HepG2 (cell line): Measurements from ENCODE around the gene RASSF6. TPM values are rescaled to one million over a fixed set of nuclear protein-coding genes. Genes with fewer than 3 reads are reported as not detected.

Experiments
- ATM ChIP-seq: fragments of 450-650 bp; IDR thresholded peaks from 2 replicates; pipeline ENCODE4 v1.7.1; 2017; ENCODE audit warnings: mild to moderate bottlenecking, borderline replicate concordance
- EHMT2 ChIP-seq: fragments of 200-600 bp; sonication (generic); IDR thresholded peaks from 2 replicates; pipeline ENCODE4 v1.7.0; 2017; ENCODE audit warnings: antibody characterized with exemption, low read depth, low read length, borderline replicate concordance
- ELF3 ChIP-seq: IDR thresholded peaks from 2 replicates; pipeline ENCODE4 v1.6.1; 2016; ENCODE audit warnings: missing genetic modification reagents, missing compliant biosample characterization
- ERF ChIP-seq: IDR thresholded peaks from 2 replicates; pipeline ENCODE4 v1.6.1; 2018; ENCODE audit warnings: missing biosample characterization, missing genetic modification reagents
- GATAD1 ChIP-seq: IDR thresholded peaks from 2 replicates; pipeline ENCODE4 v1.6.1; 2016; ENCODE audit warnings: missing genetic modification reagents, missing compliant biosample characterization
- HNF4A ChIP-seq: sonication (generic); formaldehyde crosslinking; IDR thresholded peaks from 2 replicates; pipeline ENCODE4 v1.4.0; 2020; ENCODE audit warnings: missing genetic modification reagents
- IKZF4 ChIP-seq: sonication (generic); formaldehyde crosslinking; IDR thresholded peaks from 2 replicates; pipeline ENCODE4 v1.5.1; 2020; ENCODE audit warnings: borderline replicate concordance, mild to moderate bottlenecking, low read depth, missing genetic modification reagents; ENCODE audit errors: not compliant biosample characterization
- MAFG ChIP-seq: sonication (generic); formaldehyde crosslinking; IDR thresholded peaks from 2 replicates; pipeline ENCODE4 v1.5.1; 2020; ENCODE audit warnings: mild to moderate bottlenecking, missing genetic modification reagents
- NCOA5 ChIP-seq: sonication (generic); formaldehyde crosslinking; IDR thresholded peaks from 2 replicates; pipeline ENCODE4 v1.4.0; 2020; ENCODE audit warnings: missing genetic modification reagents
- NFKBIZ ChIP-seq: IDR thresholded peaks from 2 replicates; pipeline ENCODE4 v1.6.1; 2018; ENCODE audit warnings: missing genetic modification reagents, missing compliant biosample characterization
- RAD21 ChIP-seq: fragments of 450-650 bp; formaldehyde crosslinking; IDR thresholded peaks from 2 replicates; pipeline ENCODE4 v1.5.0; 2020; ENCODE audit warnings: mild to moderate bottlenecking
- RXRB ChIP-seq: IDR thresholded peaks from 2 replicates; pipeline ENCODE4 v1.6.1; 2016; ENCODE audit warnings: borderline replicate concordance, missing genetic modification reagents, missing compliant biosample characterization
- TCF7 ChIP-seq: sonication (generic); IDR thresholded peaks from 2 replicates; pipeline ENCODE4 v1.6.1; 2016; ENCODE audit warnings: antibody characterized with exemption, low read depth
- TEAD3 ChIP-seq: optimal IDR thresholded peaks from 2 replicates; pipeline ENCODE3; 2016; ENCODE audit warnings: borderline replicate concordance
- YY1 ChIP-seq: IDR thresholded peaks from 2 replicates; pipeline ENCODE4 v1.6.1; 2011; ENCODE audit warnings: low read length, low read depth, moderate library complexity, mild to moderate bottlenecking; ENCODE audit not compliant: insufficient read depth, insufficient replicate concordance
- ZBTB8A ChIP-seq: sonication (generic); formaldehyde crosslinking; IDR thresholded peaks from 2 replicates; pipeline ENCODE4 v1.4.0; 2020; ENCODE audit warnings: mild to moderate bottlenecking, low read depth, missing genetic modification reagents, borderline replicate concordance
- ZFP37 ChIP-seq: sonication (generic); formaldehyde crosslinking; IDR thresholded peaks from 2 replicates; pipeline ENCODE4 v1.4.0; 2020; ENCODE audit warnings: missing genetic modification reagents, borderline replicate concordance
- ZNF619 ChIP-seq: sonication (generic); formaldehyde crosslinking; IDR thresholded peaks from 2 replicates; pipeline ENCODE4 v1.4.0; 2020; ENCODE audit warnings: mild to moderate bottlenecking, missing genetic modification reagents
- ZNF891 ChIP-seq: sonication (generic); formaldehyde crosslinking; IDR thresholded peaks from 2 replicates; pipeline ENCODE4 v1.5.0; 2020; ENCODE audit warnings: mild to moderate bottlenecking, missing genetic modification reagents
- polyA plus RNA-seq, 8 experiments: library from polyadenylated mRNA; depleted of rRNA in 3 of 8; stranded (reverse) in 7 of 8; unstranded in 1 of 8; fragments of >200 nt; fragmentation: Illumina TruSeq in 4 of 8; extraction: Trizol in 4 of 8; gene quantifications; 2 replicates each; pipeline versions ENCODE4 v1.2.1 to v1.2.3, GENCODE V29; 2011 to 2016; ENCODE audit warnings: low read depth in 4 of 8, missing spikeins in 1 of 8, mixed read lengths in 1 of 8; ENCODE audit not compliant: insufficient read depth in 1 of 8
- total RNA-seq, 5 experiments: library from RNA; depleted of rRNA; stranded (reverse); fragments of >200 nt; fragmentation: Illumina TruSeq; extraction: Trizol; gene quantifications; 2 replicates each; pipeline ENCODE4 v1.2.3, GENCODE V29; 2016; ENCODE audit warnings: low read depth in 1 of 5
- TF ChIP-seq, protein P1 (sequence below): IDR thresholded peaks from 2 replicates; pipeline ENCODE4 v1.6.1; 2016; ENCODE audit warnings: low read depth, missing genetic modification reagents, missing compliant biosample characterization
- TF ChIP-seq, protein P2 (sequence below): sonication (generic); formaldehyde crosslinking; IDR thresholded peaks from 2 replicates; pipeline ENCODE4 v1.9.0; 2022; ENCODE audit warnings: missing genetic modification reagents, mild to moderate bottlenecking, borderline replicate concordance
- TF ChIP-seq, protein P3 (sequence below): sonication (generic); formaldehyde crosslinking; conservative IDR thresholded peaks from 2 replicates; pipeline ENCODE4 v1.4.0; 2020; ENCODE audit warnings: missing genetic modification reagents

RASSF6 gene
- total and polyA plus RNA-seq, 2 of the 13 experiments (the other 11 are each of a cell fraction or from before 2014, with no cell fraction given): 0.03 to 0.11 TPM

DNA sequence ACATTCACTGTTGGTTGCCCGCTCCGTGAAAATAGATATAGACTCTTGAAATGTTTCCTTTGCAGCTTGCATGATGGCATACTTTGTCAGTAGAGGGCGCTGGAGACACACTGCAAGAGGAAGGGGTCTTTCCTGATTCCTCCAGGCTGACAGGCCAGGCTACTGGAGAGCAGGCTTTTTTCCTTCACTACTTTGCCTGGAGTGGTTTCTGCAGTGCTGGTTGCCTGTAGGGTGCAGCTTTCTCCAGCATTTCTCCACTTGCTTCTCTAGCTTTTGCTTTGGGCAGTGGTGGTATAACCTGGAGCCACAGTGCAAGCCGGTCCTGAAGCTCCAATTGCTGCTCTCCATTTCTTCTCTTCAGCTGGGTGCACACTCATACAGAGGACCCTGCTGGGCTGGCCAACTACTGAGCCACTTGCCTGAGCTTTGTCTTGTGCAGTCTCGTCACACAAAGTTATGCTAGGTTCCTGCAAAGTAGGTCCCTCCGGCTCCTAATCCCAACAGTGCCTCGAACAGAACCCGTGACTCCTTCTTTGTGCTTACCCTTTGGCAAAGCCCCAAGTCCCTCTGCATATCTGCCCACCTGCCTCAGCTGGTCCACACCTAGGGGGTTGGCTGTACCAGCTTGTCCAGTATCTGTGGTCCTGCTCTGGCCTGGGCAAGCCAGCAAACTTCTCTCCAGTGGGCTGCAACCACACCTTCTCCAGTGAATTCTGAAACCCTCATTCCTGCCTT lies 46.3 kb downstream of the RASSF6 start (continued):
- TF ChIP-seq RAD21 (CRISPR knock-in tag) (peak; percentile 89), TEAD3 (CRISPR knock-in tag) (peak; percentile 32), ZNF619 (CRISPR knock-in tag) (no peak), ZNF891 (no peak), NCOA5 (CRISPR knock-in tag) (no peak), NFKBIZ (CRISPR knock-in tag) (no peak), MAFG (CRISPR knock-in tag) (no peak), ERF (0 out of 2 replicates have a peak, but pooled peaks have one; percentile 36), ZBTB8A (CRISPR knock-in tag) (no peak), RXRB (peak; percentile 34; the same call in 1 of the 2 replicates), TCF7 (no peak), ATM (no peak), IKZF4 (CRISPR knock-in tag) (no peak), ELF3 (CRISPR knock-in tag) (peak; percentile 57), HNF4A (no peak), YY1 (no peak), GATAD1 (no peak), ZFP37 (CRISPR knock-in tag) (no peak), EHMT2 (no peak)
- TF ChIP-seq, protein P1, sequence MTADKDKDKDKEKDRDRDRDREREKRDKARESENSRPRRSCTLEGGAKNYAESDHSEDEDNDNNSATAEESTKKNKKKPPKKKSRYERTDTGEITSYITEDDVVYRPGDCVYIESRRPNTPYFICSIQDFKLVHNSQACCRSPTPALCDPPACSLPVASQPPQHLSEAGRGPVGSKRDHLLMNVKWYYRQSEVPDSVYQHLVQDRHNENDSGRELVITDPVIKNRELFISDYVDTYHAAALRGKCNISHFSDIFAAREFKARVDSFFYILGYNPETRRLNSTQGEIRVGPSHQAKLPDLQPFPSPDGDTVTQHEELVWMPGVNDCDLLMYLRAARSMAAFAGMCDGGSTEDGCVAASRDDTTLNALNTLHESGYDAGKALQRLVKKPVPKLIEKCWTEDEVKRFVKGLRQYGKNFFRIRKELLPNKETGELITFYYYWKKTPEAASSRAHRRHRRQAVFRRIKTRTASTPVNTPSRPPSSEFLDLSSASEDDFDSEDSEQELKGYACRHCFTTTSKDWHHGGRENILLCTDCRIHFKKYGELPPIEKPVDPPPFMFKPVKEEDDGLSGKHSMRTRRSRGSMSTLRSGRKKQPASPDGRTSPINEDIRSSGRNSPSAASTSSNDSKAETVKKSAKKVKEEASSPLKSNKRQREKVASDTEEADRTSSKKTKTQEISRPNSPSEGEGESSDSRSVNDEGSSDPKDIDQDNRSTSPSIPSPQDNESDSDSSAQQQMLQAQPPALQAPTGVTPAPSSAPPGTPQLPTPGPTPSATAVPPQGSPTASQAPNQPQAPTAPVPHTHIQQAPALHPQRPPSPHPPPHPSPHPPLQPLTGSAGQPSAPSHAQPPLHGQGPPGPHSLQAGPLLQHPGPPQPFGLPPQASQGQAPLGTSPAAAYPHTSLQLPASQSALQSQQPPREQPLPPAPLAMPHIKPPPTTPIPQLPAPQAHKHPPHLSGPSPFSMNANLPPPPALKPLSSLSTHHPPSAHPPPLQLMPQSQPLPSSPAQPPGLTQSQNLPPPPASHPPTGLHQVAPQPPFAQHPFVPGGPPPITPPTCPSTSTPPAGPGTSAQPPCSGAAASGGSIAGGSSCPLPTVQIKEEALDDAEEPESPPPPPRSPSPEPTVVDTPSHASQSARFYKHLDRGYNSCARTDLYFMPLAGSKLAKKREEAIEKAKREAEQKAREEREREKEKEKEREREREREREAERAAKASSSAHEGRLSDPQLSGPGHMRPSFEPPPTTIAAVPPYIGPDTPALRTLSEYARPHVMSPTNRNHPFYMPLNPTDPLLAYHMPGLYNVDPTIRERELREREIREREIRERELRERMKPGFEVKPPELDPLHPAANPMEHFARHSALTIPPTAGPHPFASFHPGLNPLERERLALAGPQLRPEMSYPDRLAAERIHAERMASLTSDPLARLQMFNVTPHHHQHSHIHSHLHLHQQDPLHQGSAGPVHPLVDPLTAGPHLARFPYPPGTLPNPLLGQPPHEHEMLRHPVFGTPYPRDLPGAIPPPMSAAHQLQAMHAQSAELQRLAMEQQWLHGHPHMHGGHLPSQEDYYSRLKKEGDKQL (CRISPR knock-in tag): no peak
- TF ChIP-seq, protein P2, sequence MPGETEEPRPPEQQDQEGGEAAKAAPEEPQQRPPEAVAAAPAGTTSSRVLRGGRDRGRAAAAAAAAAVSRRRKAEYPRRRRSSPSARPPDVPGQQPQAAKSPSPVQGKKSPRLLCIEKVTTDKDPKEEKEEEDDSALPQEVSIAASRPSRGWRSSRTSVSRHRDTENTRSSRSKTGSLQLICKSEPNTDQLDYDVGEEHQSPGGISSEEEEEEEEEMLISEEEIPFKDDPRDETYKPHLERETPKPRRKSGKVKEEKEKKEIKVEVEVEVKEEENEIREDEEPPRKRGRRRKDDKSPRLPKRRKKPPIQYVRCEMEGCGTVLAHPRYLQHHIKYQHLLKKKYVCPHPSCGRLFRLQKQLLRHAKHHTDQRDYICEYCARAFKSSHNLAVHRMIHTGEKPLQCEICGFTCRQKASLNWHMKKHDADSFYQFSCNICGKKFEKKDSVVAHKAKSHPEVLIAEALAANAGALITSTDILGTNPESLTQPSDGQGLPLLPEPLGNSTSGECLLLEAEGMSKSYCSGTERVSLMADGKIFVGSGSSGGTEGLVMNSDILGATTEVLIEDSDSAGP (CRISPR knock-in tag): no peak
- TF ChIP-seq, protein P3, sequence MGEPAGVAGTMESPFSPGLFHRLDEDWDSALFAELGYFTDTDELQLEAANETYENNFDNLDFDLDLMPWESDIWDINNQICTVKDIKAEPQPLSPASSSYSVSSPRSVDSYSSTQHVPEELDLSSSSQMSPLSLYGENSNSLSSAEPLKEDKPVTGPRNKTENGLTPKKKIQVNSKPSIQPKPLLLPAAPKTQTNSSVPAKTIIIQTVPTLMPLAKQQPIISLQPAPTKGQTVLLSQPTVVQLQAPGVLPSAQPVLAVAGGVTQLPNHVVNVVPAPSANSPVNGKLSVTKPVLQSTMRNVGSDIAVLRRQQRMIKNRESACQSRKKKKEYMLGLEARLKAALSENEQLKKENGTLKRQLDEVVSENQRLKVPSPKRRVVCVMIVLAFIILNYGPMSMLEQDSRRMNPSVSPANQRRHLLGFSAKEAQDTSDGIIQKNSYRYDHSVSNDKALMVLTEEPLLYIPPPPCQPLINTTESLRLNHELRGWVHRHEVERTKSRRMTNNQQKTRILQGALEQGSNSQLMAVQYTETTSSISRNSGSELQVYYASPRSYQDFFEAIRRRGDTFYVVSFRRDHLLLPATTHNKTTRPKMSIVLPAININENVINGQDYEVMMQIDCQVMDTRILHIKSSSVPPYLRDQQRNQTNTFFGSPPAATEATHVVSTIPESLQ: no peak
